ENCODE data around the gene NKTR. TPM values are rescaled to one million over a fixed set of nuclear protein-coding genes. Genes with fewer than 3 reads are reported as not detected.

The NKTR gene
- total and polyA plus RNA-seq, 9 of the 15 experiments (the other 6 are each of a cell fraction or from before 2014, with no cell fraction given): 19.7 to 123 (median 92.6) TPM

- no peaks in the 10 kb centered on the region for H3K9me3 ChIP-seq (replicated peaks; ENCODE audit: control insufficient read depth, insufficient read depth, low read depth, low read length)
- ChIA-PET POLR2A (interaction anchor here (0.6 kb wide), 1 partner anchor 256 kb away, joined by 3 read pairs; no protein-coding TSS in a partner anchor), CTCF (ENCODE audit: low intra/inter-chr PET ratio) (no interaction called here)
- in situ Hi-C loops (cut with MboI): no loop called here
- peaks cover 10% of the 10 kb centered on the region; the same call in 1 of the 2 replicates for H4K20me1 ChIP-seq (replicated peaks; ENCODE audit: control insufficient read depth, insufficient read depth, low read length)
- ATAC-seq (no peak), FAIRE-seq (no peak), DNase-seq (ENCODE audit: extremely low read depth in 1 of 4, low spot score in 3 of 4) (no peak)
- no TSS peak for BruUV-seq (replicated peaks)
- H3K36me3 ChIP-seq (ENCODE audit: control insufficient read depth, insufficient read depth, low read length): no peaks in the 10 kb centered on the region
- intact Hi-C loops (cut with micrococcal nuclease): no loop called here
- H2AFZ ChIP-seq (ENCODE audit: low read depth, low read length): no peak overlapping the region
- peaks cover 33 to 71% of the 10 kb centered on the region in 2 experiments for H3K27me3 ChIP-seq (ENCODE audit: control insufficient read depth in 2 of 2, insufficient read depth in 2 of 2, low read length in 2 of 2)
- H3K27ac ChIP-seq (ENCODE audit: extremely low read depth, low read depth, low read length): no peak overlapping the region
- no peaks in the 10 kb centered on the region for H3K79me2 ChIP-seq (ENCODE audit: control insufficient read depth, insufficient read depth, low read length)
- no peak overlapping the region for H3K4me3 ChIP-seq
- WGBS (ENCODE audit: insufficient coverage, low coverage, missing lambda C conversion rate): 47% methylated on average over 77 of the region's 80 CpGs
- peaks cover 5% of the 10 kb centered on the region for H3K9me1 ChIP-seq (ENCODE audit: control insufficient read depth, insufficient read depth, low read length)
- H3K9ac ChIP-seq (ENCODE audit: insufficient read depth in 1 of 2, low read depth in 2 of 2, low read length in 2 of 2): no peak overlapping the region
- peaks cover 3 to 26% of the 10 kb centered on the region in 2 experiments; a peak in 3 of 5 replicates for H3K4me1 ChIP-seq (replicated peaks in 1 of 2; ENCODE audit: control insufficient read depth in 2 of 2, insufficient read depth in 2 of 2, low read length in 2 of 2)
- no peak overlapping the region for H3K4me2 ChIP-seq (ENCODE audit: insufficient read depth, low read length)
- TF ChIP-seq NR2C2 (CRISPR knock-in tag; IDR thresholded peaks at IDR 0.05): no peak
- no peak for TF ChIP-seq NR2C2 (tag; IDR thresholded peaks at IDR 0.05)
- TF ChIP-seq GTF2B (IDR thresholded peaks at IDR 0.05; ENCODE audit: extremely low read depth, insufficient read length): no peak
- no peak for TF ChIP-seq TEAD1 (CRISPR knock-in tag; IDR thresholded peaks at IDR 0.05)
- no peak for TF ChIP-seq POU5F1 (IDR thresholded peaks at IDR 0.05; ENCODE audit: borderline replicate concordance, low read depth, low read length, partially characterized antibody)
- TF ChIP-seq TAF7 (tag; IDR thresholded peaks at IDR 0.05): no peak
- TF ChIP-seq TBL1XR1 (IDR thresholded peaks at IDR 0.05; ENCODE audit: low read length in 2 of 2): no peak
- TF ChIP-seq POLR2G (IDR thresholded peaks at IDR 0.05; ENCODE audit: low read depth, low read length): no peak
- TF ChIP-seq ZNF445 (CRISPR knock-in tag; IDR thresholded peaks at IDR 0.05; ENCODE audit: low read depth): no peak
Observed at GRCh38 chr3:42685891-42686820, 85.7 kb downstream of the NKTR start.

Measured in K562 (cell line).